SU-DHL-6 (cell line): ENCODE measurements around the gene NDUFA3.
"Not testable (repeated sequence)": the region's sequence is repeated elsewhere in the genome, so short reads cannot be mapped to it uniquely, and the experiment has no call there.

Experiments used
- H2AFZ ChIP-seq: fragments of 200-600 bp; sonication (generic); 2 replicates; pipeline ENCODE4 v1.6.1; 2014; ENCODE audit warnings: low read depth, mild to moderate bottlenecking, moderate library complexity, mixed read lengths, antibody characterized with exemption, low read length; ENCODE audit not compliant: severe bottlenecking
- H3F3A ChIP-seq: fragments of 200-600 bp; shearing (Covaris generic); 2 replicates; pipeline ENCODE4 v1.6.0; 2016; ENCODE audit warnings: antibody characterized with exemption, mild to moderate bottlenecking; ENCODE audit not compliant: insufficient read depth
- H3K27ac ChIP-seq: fragments of 200-600 bp; sonication (generic); 2 replicates; pipeline ENCODE4 v1.5.1; 2016; ENCODE audit warnings: low read depth, mild to moderate bottlenecking, low read length, moderate library complexity, mixed read lengths
- H3K27me3 ChIP-seq: fragments of 200-600 bp; sonication (generic), shearing (Covaris generic); 2 replicates; pipeline ENCODE4 v1.6.0; 2014; ENCODE audit warnings: mild to moderate bottlenecking, low read length
- H3K36me3 ChIP-seq: fragments of 200-600 bp; sonication (generic); 2 replicates; pipeline ENCODE4 v1.6.1; 2014; ENCODE audit warnings: mild to moderate bottlenecking, low read length, mixed read lengths
- H3K4me2 ChIP-seq: fragments of 300-600, 200-600 bp; shearing (Covaris generic), sonication (generic); 2 replicates; pipeline ENCODE4 v1.6.0; 2014; ENCODE audit warnings: low read length, low read depth, mild to moderate bottlenecking; ENCODE audit not compliant: poor library complexity, severe bottlenecking
- H3K4me3 ChIP-seq: fragments of 200-600 bp; sonication (generic); 2 replicates; pipeline ENCODE4 v1.5.1; 2014; ENCODE audit warnings: antibody characterized with exemption, low read length, mild to moderate bottlenecking, mixed read lengths; ENCODE audit not compliant: insufficient read depth, poor library complexity, severe bottlenecking
- H3K79me2 ChIP-seq: fragments of 200-600 bp; sonication (generic); 2 replicates; pipeline ENCODE4 v1.6.1; 2014; ENCODE audit warnings: mild to moderate bottlenecking, low read length, moderate library complexity; ENCODE audit not compliant: insufficient read depth
- H3K9ac ChIP-seq: fragments of 200-600 bp; sonication (generic); 2 replicates; pipeline ENCODE4 v1.7.0; 2014; ENCODE audit warnings: mild to moderate bottlenecking, low read length
- H3K9me2 ChIP-seq: fragments of 200-600 bp; sonication (generic); replicated peaks from 2 replicates; pipeline ENCODE4 v1.6.1; 2014; ENCODE audit warnings: low read length; ENCODE audit not compliant: insufficient read depth
- H3K9me3 ChIP-seq: fragments of 200-600 bp; sonication (generic); 2 replicates; pipeline ENCODE4 v1.6.1; 2014; ENCODE audit warnings: low read length, mixed read lengths; ENCODE audit not compliant: insufficient read depth
- H4K20me1 ChIP-seq: fragments of 200-600 bp; sonication (generic); 2 replicates; pipeline ENCODE4 v1.6.1; 2014; ENCODE audit warnings: low read depth, mild to moderate bottlenecking, antibody characterized with exemption, low read length, moderate library complexity, mixed read lengths
- EZH2phosphoT487 ChIP-seq: fragments of 200-600 bp; sonication (generic), shearing (Covaris generic); conservative IDR thresholded peaks from 2 replicates; pipeline ENCODE4 v1.6.1; 2018; ENCODE audit warnings: mild to moderate bottlenecking, antibody characterized with exemption, low read length, moderate library complexity, mixed read lengths
- TF ChIP-seq, protein P1 (sequence below): fragments of 200-600 bp; sonication (generic); IDR thresholded peaks from one replicate; pipeline ENCODE4 v1.5.1; 2017; ENCODE audit warnings: antibody characterized with exemption, mild to moderate bottlenecking, low read length, moderate library complexity; ENCODE audit not compliant: insufficient read depth, poor library complexity, severe bottlenecking

NDUFA3 gene

DNA sequence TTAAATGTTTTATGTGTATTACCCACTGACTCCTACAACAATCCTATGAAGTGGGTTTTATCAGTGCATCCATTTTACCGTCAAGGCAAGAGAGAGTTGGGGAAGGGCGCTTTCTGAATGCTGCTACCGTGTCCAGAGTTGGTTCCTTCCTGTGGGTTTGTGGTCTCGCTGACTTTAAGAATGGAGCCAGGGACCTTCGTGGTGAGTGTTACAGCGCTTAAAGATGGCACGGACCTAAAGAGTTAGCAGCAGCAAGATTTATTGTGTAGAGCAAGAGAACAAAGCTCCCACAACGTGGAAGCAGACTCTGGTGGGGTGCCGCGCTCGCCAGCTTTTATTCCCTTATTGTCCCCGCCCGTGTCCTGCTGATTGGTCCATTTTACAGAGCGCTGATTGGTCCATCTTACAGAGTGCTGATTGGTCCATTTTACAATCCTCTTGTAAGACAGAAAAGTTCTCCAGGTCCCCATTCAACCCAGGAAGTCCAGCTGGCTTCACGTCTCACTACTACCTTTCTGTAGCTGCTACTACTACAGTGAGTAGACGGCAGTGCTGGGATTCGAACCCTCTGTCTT lies 8.1 kb upstream of the NDUFA3 start:
- H2AFZ ChIP-seq, result no peak overlapping the region
- no peaks in the 10 kb centered on the region for H3K9me2 ChIP-seq
- H3K4me3 ChIP-seq, result no peak overlapping the region
- H3K27me3 ChIP-seq, result no peaks in the 10 kb centered on the region
- no peak overlapping the region for H3K27ac ChIP-seq
- H3K9me3 ChIP-seq, result no peaks in the 10 kb centered on the region
- no peak for TF ChIP-seq EZH2phosphoT487
- TF ChIP-seq, protein P1, sequence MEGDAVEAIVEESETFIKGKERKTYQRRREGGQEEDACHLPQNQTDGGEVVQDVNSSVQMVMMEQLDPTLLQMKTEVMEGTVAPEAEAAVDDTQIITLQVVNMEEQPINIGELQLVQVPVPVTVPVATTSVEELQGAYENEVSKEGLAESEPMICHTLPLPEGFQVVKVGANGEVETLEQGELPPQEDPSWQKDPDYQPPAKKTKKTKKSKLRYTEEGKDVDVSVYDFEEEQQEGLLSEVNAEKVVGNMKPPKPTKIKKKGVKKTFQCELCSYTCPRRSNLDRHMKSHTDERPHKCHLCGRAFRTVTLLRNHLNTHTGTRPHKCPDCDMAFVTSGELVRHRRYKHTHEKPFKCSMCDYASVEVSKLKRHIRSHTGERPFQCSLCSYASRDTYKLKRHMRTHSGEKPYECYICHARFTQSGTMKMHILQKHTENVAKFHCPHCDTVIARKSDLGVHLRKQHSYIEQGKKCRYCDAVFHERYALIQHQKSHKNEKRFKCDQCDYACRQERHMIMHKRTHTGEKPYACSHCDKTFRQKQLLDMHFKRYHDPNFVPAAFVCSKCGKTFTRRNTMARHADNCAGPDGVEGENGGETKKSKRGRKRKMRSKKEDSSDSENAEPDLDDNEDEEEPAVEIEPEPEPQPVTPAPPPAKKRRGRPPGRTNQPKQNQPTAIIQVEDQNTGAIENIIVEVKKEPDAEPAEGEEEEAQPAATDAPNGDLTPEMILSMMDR, result no peak
- no peaks in the 10 kb centered on the region for H3K36me3 ChIP-seq
- no peaks in the 10 kb centered on the region for H3K79me2 ChIP-seq
- H3K9ac ChIP-seq, result no peak overlapping the region
- H3F3A ChIP-seq, result no peaks in the 10 kb centered on the region
- H4K20me1 ChIP-seq, result no peaks in the 10 kb centered on the region
- H3K4me2 ChIP-seq, result no peak overlapping the region

DNA sequence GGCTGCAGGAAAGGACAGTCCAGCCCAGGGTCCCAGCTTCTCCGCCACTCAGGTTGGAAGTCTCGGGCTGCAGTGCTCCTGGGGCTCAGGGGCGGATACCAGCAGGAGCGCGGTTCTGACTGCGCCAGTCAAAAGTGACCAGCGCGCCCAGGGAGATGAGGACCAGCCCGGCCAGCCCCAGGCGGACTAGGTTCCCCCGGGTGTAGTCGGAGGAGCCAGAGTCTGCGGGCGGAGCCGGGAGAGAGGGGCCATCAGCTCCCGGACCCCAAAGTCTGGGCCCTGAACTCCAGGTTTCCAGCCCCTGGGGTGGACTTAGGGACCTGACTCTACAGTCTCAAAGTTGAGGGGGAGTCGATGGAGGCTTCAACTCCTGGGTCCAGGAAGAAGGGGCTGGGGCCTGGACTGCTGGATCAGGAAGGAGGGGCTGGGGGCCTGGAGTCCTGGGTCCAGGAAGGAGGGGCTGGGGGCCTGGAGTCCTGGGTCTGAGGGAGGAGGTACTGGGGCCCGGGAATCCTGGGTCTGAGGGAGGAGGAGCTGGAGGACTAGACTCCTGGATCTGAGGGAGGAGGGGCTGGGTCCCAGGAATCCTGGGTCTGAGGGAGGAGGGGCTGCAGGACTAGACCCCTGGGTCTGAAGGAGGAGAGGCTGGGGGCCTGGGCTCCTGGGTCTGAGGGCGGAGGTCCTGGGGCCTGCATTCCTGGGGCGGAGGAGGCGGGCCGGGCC lies 7.4 kb upstream of the NDUFA3 start:
- TF ChIP-seq, protein P1, result no peak
- TF ChIP-seq EZH2phosphoT487, result no peak
- Histone ChIP-seq H3K9me3 (no peaks in the 10 kb centered on the region), H3K9ac (no peak overlapping the region), H3K4me3 (no peak overlapping the region), H3K27me3 (no peaks in the 10 kb centered on the region), H3K79me2 (no peaks in the 10 kb centered on the region), H3F3A (no peaks in the 10 kb centered on the region), H3K9me2 (no peaks in the 10 kb centered on the region), H4K20me1 (no peaks in the 10 kb centered on the region), H3K36me3 (no peaks in the 10 kb centered on the region), H3K27ac (no peak overlapping the region), H2AFZ (no peak overlapping the region), H3K4me2 (no peak overlapping the region)

DNA sequence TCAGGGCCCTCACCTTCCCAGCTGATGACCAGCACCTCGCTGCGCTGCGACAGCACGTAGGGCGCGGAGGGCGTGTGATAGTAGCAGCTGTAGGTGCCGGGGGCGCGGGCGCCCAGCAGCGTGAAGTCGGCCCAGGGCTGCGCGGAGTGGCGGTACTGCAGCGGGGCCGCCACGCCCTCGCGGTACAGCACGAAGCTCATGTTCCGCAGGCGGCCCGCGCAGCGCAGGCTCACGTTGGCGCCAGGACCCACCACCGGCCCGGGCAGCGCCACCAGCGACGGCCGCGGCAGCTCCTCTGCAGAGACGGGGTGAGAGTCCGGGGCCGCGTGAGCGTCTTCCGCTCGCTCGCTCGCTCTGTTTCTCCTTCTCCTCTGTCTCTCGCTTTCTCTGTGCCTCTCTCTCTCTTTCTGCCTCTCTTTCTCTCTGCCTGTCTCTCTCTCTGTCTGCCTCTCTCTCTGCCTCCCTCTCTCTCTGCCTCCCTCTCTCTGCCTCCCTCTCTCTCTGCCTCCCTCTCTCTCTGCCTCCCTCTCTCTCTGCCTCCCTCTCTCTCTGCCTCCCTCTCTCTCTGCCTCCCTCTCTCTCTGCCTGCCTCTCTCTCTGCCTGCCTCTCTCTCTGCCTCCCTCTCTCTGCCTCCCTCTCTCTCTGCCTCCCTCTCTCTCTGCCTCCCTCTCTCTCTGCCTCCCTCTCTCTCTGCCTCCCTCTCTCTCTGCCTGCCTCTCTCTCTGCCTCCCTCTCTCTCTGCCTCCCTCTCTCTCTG lies 6.6 kb upstream of the NDUFA3 start:
- H3F3A ChIP-seq, H2AFZ ChIP-seq, H3K79me2 ChIP-seq, H3K9me3 ChIP-seq, H3K36me3 ChIP-seq, H3K4me3 ChIP-seq, H3K27me3 ChIP-seq, H3K9ac ChIP-seq, H3K27ac ChIP-seq, H3K4me2 ChIP-seq, H3K9me2 ChIP-seq, H4K20me1 ChIP-seq: not testable (repeated sequence)
